ENCODE measurements around the gene HMCN2. TPM values are rescaled to one million over a fixed set of nuclear protein-coding genes. Genes with fewer than 3 reads are reported as not detected.

The HMCN2 gene
- total and polyA plus RNA-seq, 2 donors (not counting 1 experiment from before 2014, with no cell fraction given) = 0.01 TPM; not detected in 1

GRCh38 chr9:130304116-130304515 lies 38.6 kb downstream of the HMCN2 start:
- no peak overlapping the region for H3K27ac ChIP-seq (ENCODE audit: low read length in 2 of 2)
- WGBS (ENCODE audit: insufficient coverage) = 95% methylated on average over 5 of the region's 7 CpGs

GRCh38 chr9:130304643-130305042 lies 39.1 kb downstream of the HMCN2 start:
- intact Hi-C loops (cut with micrococcal nuclease) = no loop called here
- Histone ChIP-seq H3K4me3 (ENCODE audit: control extremely low read depth in 1 of 5, extremely low read depth in 1 of 5, insufficient read depth in 1 of 5, low read depth in 2 of 5, low read length in 4 of 5) (no peak overlapping the region), H4K20me1 (ENCODE audit: control insufficient read depth, insufficient read depth, low read length, poor library complexity, severe bottlenecking) (no peaks in the 10 kb centered on the region), H3K4me1 (ENCODE audit: control insufficient read depth in 2 of 2, insufficient read depth in 2 of 2, low read length in 2 of 2) (no peaks in the 10 kb centered on the region), H3K27me3 (replicated peaks in 1 of 4; ENCODE audit: control extremely low read depth in 1 of 4, control insufficient read depth in 3 of 4, insufficient read depth in 4 of 4, low read length in 3 of 4) (peaks cover 0 to 2% (median 0%) of the 10 kb centered on the region in 4 experiments), H2AFZ (ENCODE audit: insufficient read depth, low read depth, low read length, poor library complexity, severe bottlenecking) (no peak overlapping the region), H3K36me3 (replicated peaks in 1 of 2; ENCODE audit: control extremely low read depth in 1 of 2, control insufficient read depth in 1 of 2, extremely low read depth in 1 of 2, insufficient read depth in 2 of 2, low read length in 1 of 2) (no peaks in the 10 kb centered on the region), H3K27ac (ENCODE audit: low read length in 2 of 2) (no peak overlapping the region), H3K9ac (ENCODE audit: low read length) (no peak overlapping the region), H3K9me3 (ENCODE audit: control extremely low read depth in 1 of 3, control insufficient read depth in 2 of 3, insufficient read depth in 1 of 3, low read length in 2 of 3) (peaks cover 0 to under 1% (median 0%) of the 10 kb centered on the region in 3 donors), H3K4me2 (replicated peaks; ENCODE audit: low read depth, low read length, poor library complexity, severe bottlenecking) (no peak overlapping the region), H3K79me2 (ENCODE audit: control insufficient read depth, insufficient read depth, low read length) (no peaks in the 10 kb centered on the region)
- no peaks in the 10 kb centered on the region for H3K4me1 Mint-ChIP-seq
- DNase-seq (no peak), ATAC-seq (ENCODE audit: low read depth) (no peak)
- TF ChIP-seq, protein P1, sequence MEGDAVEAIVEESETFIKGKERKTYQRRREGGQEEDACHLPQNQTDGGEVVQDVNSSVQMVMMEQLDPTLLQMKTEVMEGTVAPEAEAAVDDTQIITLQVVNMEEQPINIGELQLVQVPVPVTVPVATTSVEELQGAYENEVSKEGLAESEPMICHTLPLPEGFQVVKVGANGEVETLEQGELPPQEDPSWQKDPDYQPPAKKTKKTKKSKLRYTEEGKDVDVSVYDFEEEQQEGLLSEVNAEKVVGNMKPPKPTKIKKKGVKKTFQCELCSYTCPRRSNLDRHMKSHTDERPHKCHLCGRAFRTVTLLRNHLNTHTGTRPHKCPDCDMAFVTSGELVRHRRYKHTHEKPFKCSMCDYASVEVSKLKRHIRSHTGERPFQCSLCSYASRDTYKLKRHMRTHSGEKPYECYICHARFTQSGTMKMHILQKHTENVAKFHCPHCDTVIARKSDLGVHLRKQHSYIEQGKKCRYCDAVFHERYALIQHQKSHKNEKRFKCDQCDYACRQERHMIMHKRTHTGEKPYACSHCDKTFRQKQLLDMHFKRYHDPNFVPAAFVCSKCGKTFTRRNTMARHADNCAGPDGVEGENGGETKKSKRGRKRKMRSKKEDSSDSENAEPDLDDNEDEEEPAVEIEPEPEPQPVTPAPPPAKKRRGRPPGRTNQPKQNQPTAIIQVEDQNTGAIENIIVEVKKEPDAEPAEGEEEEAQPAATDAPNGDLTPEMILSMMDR (IDR thresholded peaks at IDR 0.05) = no peak
- no peak for TF ChIP-seq EZH2 (IDR thresholded peaks at IDR 0.05; ENCODE audit: borderline replicate concordance, insufficient read depth, low read depth, low read length, poor library complexity, severe bottlenecking)
- no peak overlapping the region for H3K27ac Mint-ChIP-seq
- CTCF ChIA-PET = no interaction called here
- H3K27me3 Mint-ChIP-seq = peaks cover 6% of the 10 kb centered on the region
- 91% methylated on average over 19 of the region's 19 CpGs for WGBS (ENCODE audit: insufficient coverage)
- no peaks in the 10 kb centered on the region for H3K9me3 Mint-ChIP-seq (ENCODE audit: insufficient read depth)
- no peak overlapping the region for H3K4me3 Mint-ChIP-seq
- POLR2A ChIA-PET = no interaction called here

More at GRCh38 chr9:130304116-130304515, 38.6 kb downstream of the HMCN2 start:
- H3K4me3 Mint-ChIP-seq = no peak overlapping the region
- ChIA-PET POLR2A (no interaction called here), CTCF (no interaction called here)
- H3K27me3 Mint-ChIP-seq = peaks cover 10% of the 10 kb centered on the region
- no peaks in the 10 kb centered on the region for H3K9me3 ChIP-seq (ENCODE audit: control extremely low read depth in 1 of 3, control insufficient read depth in 2 of 3, insufficient read depth in 1 of 3, low read length in 2 of 3)
- DNase-seq (no peak), ATAC-seq (ENCODE audit: low read depth) (no peak)
- no peak overlapping the region for H2AFZ ChIP-seq (ENCODE audit: insufficient read depth, low read depth, low read length, poor library complexity, severe bottlenecking)
- H3K9me3 Mint-ChIP-seq (ENCODE audit: insufficient read depth) = no peaks in the 10 kb centered on the region
- H3K27me3 ChIP-seq (replicated peaks in 1 of 4; ENCODE audit: control extremely low read depth in 1 of 4, control insufficient read depth in 3 of 4, insufficient read depth in 4 of 4, low read length in 3 of 4) = peaks cover 0 to 2% (median 0%) of the 10 kb centered on the region in 4 experiments
- H3K4me1 ChIP-seq (ENCODE audit: control insufficient read depth in 2 of 2, insufficient read depth in 2 of 2, low read length in 2 of 2) = no peaks in the 10 kb centered on the region
- no peaks in the 10 kb centered on the region for H3K4me1 Mint-ChIP-seq
- H3K27ac Mint-ChIP-seq = no peak overlapping the region
- no peak for TF ChIP-seq EZH2 (IDR thresholded peaks at IDR 0.05; ENCODE audit: borderline replicate concordance, insufficient read depth, low read depth, low read length, poor library complexity, severe bottlenecking)
- TF ChIP-seq, protein P1 (IDR thresholded peaks at IDR 0.05) = no peak
- H3K4me3 ChIP-seq (ENCODE audit: control extremely low read depth in 1 of 5, extremely low read depth in 1 of 5, insufficient read depth in 1 of 5, low read depth in 2 of 5, low read length in 4 of 5) = no peak overlapping the region
- no peaks in the 10 kb centered on the region for H4K20me1 ChIP-seq (ENCODE audit: control insufficient read depth, insufficient read depth, low read length, poor library complexity, severe bottlenecking)
- intact Hi-C loops (cut with micrococcal nuclease) = no loop called here
- H3K36me3 ChIP-seq (replicated peaks in 1 of 2; ENCODE audit: control extremely low read depth in 1 of 2, control insufficient read depth in 1 of 2, extremely low read depth in 1 of 2, insufficient read depth in 2 of 2, low read length in 1 of 2) = no peaks in the 10 kb centered on the region
- no peaks in the 10 kb centered on the region for H3K79me2 ChIP-seq (ENCODE audit: control insufficient read depth, insufficient read depth, low read length)
- H3K4me2 ChIP-seq (replicated peaks; ENCODE audit: low read depth, low read length, poor library complexity, severe bottlenecking) = no peak overlapping the region
- no peak overlapping the region for H3K9ac ChIP-seq (ENCODE audit: low read length)
